ENCODE results near the gene KBTBD8. TPM values are rescaled to one million over a fixed set of nuclear protein-coding genes. Genes with fewer than 3 reads are reported as not detected.

Gene KBTBD8
- total and polyA plus RNA-seq, 2 donors (not counting 1 experiment from before 2014, with no cell fraction given), result 27.6 to 31.6 TPM

DNA sequence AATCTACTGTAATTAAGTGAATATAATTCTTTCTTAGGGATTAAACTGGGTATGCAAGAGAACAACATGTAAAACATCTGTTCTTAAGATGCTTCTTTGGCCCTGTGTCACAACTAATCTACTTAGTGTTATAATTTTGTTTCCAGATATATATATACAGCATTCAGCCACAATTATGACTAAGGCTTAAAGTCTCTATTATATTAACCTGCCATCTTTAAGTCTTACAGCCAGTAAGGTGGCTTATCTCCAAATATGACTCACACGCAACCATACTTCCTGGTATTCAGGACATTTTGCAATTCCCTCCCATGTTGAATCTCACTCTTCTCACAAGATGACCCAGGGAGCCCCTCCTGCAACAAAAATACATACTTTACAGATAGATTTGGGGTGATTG lies 6.6 kb upstream of the KBTBD8 start:
- Histone ChIP-seq H3K79me2 (ENCODE audit: control insufficient read depth, insufficient read depth, low read length) (no peaks in the 10 kb centered on the region), H3K9me3 (ENCODE audit: control extremely low read depth in 1 of 3, control insufficient read depth in 2 of 3, insufficient read depth in 1 of 3, low read length in 2 of 3) (no peaks in the 10 kb centered on the region), H3K27me3 (replicated peaks in 1 of 4; ENCODE audit: control extremely low read depth in 1 of 4, control insufficient read depth in 3 of 4, insufficient read depth in 4 of 4, low read length in 3 of 4) (no peaks in the 10 kb centered on the region), H3K27ac (ENCODE audit: low read length in 2 of 2) (no peak overlapping the region), H3K4me1 (ENCODE audit: control insufficient read depth in 2 of 2, insufficient read depth in 2 of 2, low read length in 2 of 2) (no peaks in the 10 kb centered on the region), H3K4me2 (replicated peaks; ENCODE audit: low read depth, low read length, poor library complexity, severe bottlenecking) (no peak overlapping the region), H4K20me1 (ENCODE audit: control insufficient read depth, insufficient read depth, low read length, poor library complexity, severe bottlenecking) (no peaks in the 10 kb centered on the region), H3K9ac (ENCODE audit: low read length) (no peak overlapping the region), H2AFZ (ENCODE audit: insufficient read depth, low read depth, low read length, poor library complexity, severe bottlenecking) (no peak overlapping the region), H3K36me3 (replicated peaks in 1 of 2; ENCODE audit: control extremely low read depth in 1 of 2, control insufficient read depth in 1 of 2, extremely low read depth in 1 of 2, insufficient read depth in 2 of 2, low read length in 1 of 2) (no peaks in the 10 kb centered on the region), H3K4me3 (ENCODE audit: control extremely low read depth in 1 of 5, extremely low read depth in 1 of 5, insufficient read depth in 1 of 5, low read depth in 2 of 5, low read length in 4 of 5) (no peak overlapping the region)
- TF ChIP-seq, protein P1, sequence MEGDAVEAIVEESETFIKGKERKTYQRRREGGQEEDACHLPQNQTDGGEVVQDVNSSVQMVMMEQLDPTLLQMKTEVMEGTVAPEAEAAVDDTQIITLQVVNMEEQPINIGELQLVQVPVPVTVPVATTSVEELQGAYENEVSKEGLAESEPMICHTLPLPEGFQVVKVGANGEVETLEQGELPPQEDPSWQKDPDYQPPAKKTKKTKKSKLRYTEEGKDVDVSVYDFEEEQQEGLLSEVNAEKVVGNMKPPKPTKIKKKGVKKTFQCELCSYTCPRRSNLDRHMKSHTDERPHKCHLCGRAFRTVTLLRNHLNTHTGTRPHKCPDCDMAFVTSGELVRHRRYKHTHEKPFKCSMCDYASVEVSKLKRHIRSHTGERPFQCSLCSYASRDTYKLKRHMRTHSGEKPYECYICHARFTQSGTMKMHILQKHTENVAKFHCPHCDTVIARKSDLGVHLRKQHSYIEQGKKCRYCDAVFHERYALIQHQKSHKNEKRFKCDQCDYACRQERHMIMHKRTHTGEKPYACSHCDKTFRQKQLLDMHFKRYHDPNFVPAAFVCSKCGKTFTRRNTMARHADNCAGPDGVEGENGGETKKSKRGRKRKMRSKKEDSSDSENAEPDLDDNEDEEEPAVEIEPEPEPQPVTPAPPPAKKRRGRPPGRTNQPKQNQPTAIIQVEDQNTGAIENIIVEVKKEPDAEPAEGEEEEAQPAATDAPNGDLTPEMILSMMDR (IDR thresholded peaks at IDR 0.05), result no peak
- TF ChIP-seq EZH2 (IDR thresholded peaks at IDR 0.05; ENCODE audit: borderline replicate concordance, insufficient read depth, low read depth, low read length, poor library complexity, severe bottlenecking), result no peak
- intact Hi-C loops (cut with micrococcal nuclease), result no loop called here
- no peak for DNase-seq
- Mint-ChIP-seq H3K27me3 (peaks cover 4% of the 10 kb centered on the region), H3K27ac (no peak overlapping the region), H3K4me1 (peaks cover 7% of the 10 kb centered on the region), H3K9me3 (ENCODE audit: insufficient read depth) (no peaks in the 10 kb centered on the region), H3K4me3 (no peak overlapping the region)
- POLR2A ChIA-PET, result no interaction called here
- no CpG with 5 or more reads among the region's 1 CpG for WGBS (ENCODE audit: insufficient coverage)
- ATAC-seq (ENCODE audit: low read depth), result no peak
- CTCF ChIA-PET, result interaction anchor here (1.1 to 6.1 kb wide), 17 partner anchors 11 to 1884 kb away, joined by 3 to 112 read pairs (median 7); no protein-coding TSS in a partner anchor

DNA sequence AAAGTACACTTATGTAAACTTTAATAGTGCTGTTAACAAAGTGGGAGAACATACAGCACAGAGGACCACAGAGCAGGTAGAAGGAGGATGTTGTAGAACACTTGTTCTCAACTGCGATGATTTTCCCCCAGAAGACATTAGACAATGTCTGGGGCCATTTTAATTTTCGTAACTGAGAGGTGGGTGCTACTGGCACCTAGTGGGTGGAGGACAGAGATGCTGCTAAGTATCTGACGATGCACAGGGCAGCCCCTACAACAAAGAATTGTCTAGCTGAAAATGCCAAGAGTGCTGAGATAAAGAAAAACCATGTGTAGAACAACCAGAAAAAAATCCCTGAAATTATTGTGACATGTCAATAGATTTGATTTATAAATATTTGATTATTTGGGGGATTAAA lies 5.0 kb upstream of the KBTBD8 start:
- H3K9me3 Mint-ChIP-seq (ENCODE audit: insufficient read depth), result no peaks in the 10 kb centered on the region
- Histone ChIP-seq H4K20me1 (ENCODE audit: control insufficient read depth, insufficient read depth, low read length, poor library complexity, severe bottlenecking) (no peaks in the 10 kb centered on the region), H3K4me1 (ENCODE audit: control insufficient read depth in 2 of 2, insufficient read depth in 2 of 2, low read length in 2 of 2) (peaks cover 7% of the 10 kb centered on the region in 2 donors), H3K9me3 (ENCODE audit: control extremely low read depth in 1 of 3, control insufficient read depth in 2 of 3, insufficient read depth in 1 of 3, low read length in 2 of 3) (no peaks in the 10 kb centered on the region), H3K36me3 (replicated peaks in 1 of 2; ENCODE audit: control extremely low read depth in 1 of 2, control insufficient read depth in 1 of 2, extremely low read depth in 1 of 2, insufficient read depth in 2 of 2, low read length in 1 of 2) (no peaks in the 10 kb centered on the region), H3K27ac (ENCODE audit: low read length in 2 of 2) (no peak overlapping the region), H3K9ac (ENCODE audit: low read length) (no peak overlapping the region), H3K79me2 (ENCODE audit: control insufficient read depth, insufficient read depth, low read length) (no peaks in the 10 kb centered on the region), H3K27me3 (replicated peaks in 1 of 4; ENCODE audit: control extremely low read depth in 1 of 4, control insufficient read depth in 3 of 4, insufficient read depth in 4 of 4, low read length in 3 of 4) (no peaks in the 10 kb centered on the region), H2AFZ (ENCODE audit: insufficient read depth, low read depth, low read length, poor library complexity, severe bottlenecking) (no peak overlapping the region), H3K4me3 (ENCODE audit: control extremely low read depth in 1 of 5, extremely low read depth in 1 of 5, insufficient read depth in 1 of 5, low read depth in 2 of 5, low read length in 4 of 5) (no peak overlapping the region), H3K4me2 (replicated peaks; ENCODE audit: low read depth, low read length, poor library complexity, severe bottlenecking) (no peak overlapping the region)
- TF ChIP-seq EZH2 (IDR thresholded peaks at IDR 0.05; ENCODE audit: borderline replicate concordance, insufficient read depth, low read depth, low read length, poor library complexity, severe bottlenecking), result no peak
- TF ChIP-seq, protein P1 (IDR thresholded peaks at IDR 0.05), result no peak
- ChIA-PET POLR2A (no interaction called here), CTCF (interaction anchor here (6.0 to 6.1 kb wide), 2 partner anchors 20 to 121 kb away, joined by 52 to 112 read pairs; no protein-coding TSS in a partner anchor)
- peaks cover 4% of the 10 kb centered on the region for H3K27me3 Mint-ChIP-seq
- H3K4me3 Mint-ChIP-seq, result no peak overlapping the region
- peaks cover 17% of the 10 kb centered on the region for H3K4me1 Mint-ChIP-seq
- DNase-seq, result no peak
- H3K27ac Mint-ChIP-seq, result no peak overlapping the region
- intact Hi-C loops (cut with micrococcal nuclease), result no loop called here
- 93% methylated on average over 2 of the region's 3 CpGs for WGBS (ENCODE audit: insufficient coverage)
- no peak for ATAC-seq (ENCODE audit: low read depth)
